CD4-positive, alpha-beta T cell (primary cell): ENCODE measurements around the gene UGT1A10. TPM values are rescaled to one million over a fixed set of nuclear protein-coding genes. Genes with fewer than 3 reads are reported as not detected.

Experiments
- ATAC-seq: fragments of 200-7000 bp; cut with Tn5 transposase; one replicate; pipeline ENCODE4 v1.10.0; 2022; ENCODE audit warnings: mild to moderate bottlenecking; ENCODE audit not compliant: poor library complexity
- CTCF ChIA-PET: fragments of 350-600 bp; sonication (Branson Sonifier 250); formaldehyde crosslinking; loops from one replicate; lab custom pipeline; 2021; ENCODE audit warnings: antibody characterized with exemption, inconsistent platforms; lab: Charles Lee
- POLR2A ChIA-PET: fragments of 350-600 bp; sonication (Branson Sonifier 250); formaldehyde crosslinking; loops from one replicate; lab custom pipeline; 2021; ENCODE audit warnings: antibody characterized with exemption, inconsistent platforms; lab: Charles Lee
- DNase-seq, 14 experiments: peaks; one replicate each; pipeline ENCODE4 v3.0.0-alpha.2; 2013 to 2020; ENCODE audit warnings: mixed read lengths in 2 of 14
- H3K27ac ChIP-seq, 2 donors: one replicate each; pipeline versions ENCODE4 v1.5.1 to v1.7.0; 2013; ENCODE audit warnings: low read length in 2 of 2, low read depth in 1 of 2, mild to moderate bottlenecking in 1 of 2
- H3K27me3 ChIP-seq, 2 experiments: 1 replicate in 1 of 2; 2 replicates in 1 of 2; pipeline versions ENCODE4 v1.6.1 to v1.7.0; 2013; ENCODE audit warnings: low read length in 2 of 2, control low read depth in 1 of 2, mild to moderate bottlenecking in 1 of 2, moderate library complexity in 1 of 2; ENCODE audit not compliant: insufficient read depth in 2 of 2, control insufficient read depth in 1 of 2
- H3K36me3 ChIP-seq: one replicate; pipeline ENCODE4 v1.6.1; 2013; ENCODE audit warnings: low read length, control low read depth; ENCODE audit not compliant: insufficient read depth
- H3K4me1 ChIP-seq: one replicate; pipeline ENCODE4 v1.6.1; 2013; ENCODE audit warnings: low read length, control low read depth; ENCODE audit not compliant: insufficient read depth
- H3K4me3 ChIP-seq: one replicate; pipeline ENCODE4 v1.5.1; 2013; ENCODE audit warnings: mild to moderate bottlenecking, low read length, moderate library complexity
- H3K9me3 ChIP-seq, 2 experiments: 1 replicate in 1 of 2; 2 replicates in 1 of 2; pipeline versions ENCODE4 v1.6.1 to v1.7.0; 2013; ENCODE audit warnings: low read length in 2 of 2, mild to moderate bottlenecking in 2 of 2, control low read depth in 1 of 2, moderate library complexity in 1 of 2; ENCODE audit not compliant: control insufficient read depth in 1 of 2, insufficient read depth in 1 of 2
- H3K27ac Mint-ChIP-seq: one replicate; pipeline ENCODE4 v1.8.0; 2020; ENCODE audit warnings: mixed read lengths
- H3K27me3 Mint-ChIP-seq: one replicate; pipeline ENCODE4 v1.8.0; 2021; ENCODE audit warnings: mixed read lengths
- H3K36me3 Mint-ChIP-seq: one replicate; pipeline ENCODE4 v1.8.0; 2021; ENCODE audit warnings: low read depth, mixed read lengths
- H3K4me1 Mint-ChIP-seq: one replicate; pipeline ENCODE4 v1.8.0; 2021; ENCODE audit warnings: low read depth, mixed read lengths
- H3K4me3 Mint-ChIP-seq: one replicate; pipeline ENCODE4 v1.8.0; 2020; ENCODE audit warnings: mild to moderate bottlenecking, mixed read lengths
- H3K9me3 Mint-ChIP-seq: one replicate; pipeline ENCODE4 v1.8.0; 2020; ENCODE audit warnings: mixed read lengths
- CTCF ChIP-seq: fragments of 200-600 bp; IDR thresholded peaks from one replicate; pipeline ENCODE4 v1.8.0; 2022; ENCODE audit warnings: antibody characterized with exemption, mild to moderate bottlenecking
- intact Hi-C, 2 experiments: fragments of 100-400 bp; cut with DNase I in 1 of 2; cut with micrococcal nuclease in 1 of 2; formaldehyde crosslinking; loops; one replicate each; pipeline versions ENCODE4 v1.15.1 to v1.9.0; 2023 to 2025; cut with DNase I, micrococcal nuclease
- total RNA-seq, 174 experiments: library from RNA in 2 of 174; stranded (reverse) in 2 of 174; gene quantifications; one replicate each; pipeline ENCODE4 v1.2.3 and lab custom pipeline; 2021 to 2026

Gene UGT1A10
- total RNA-seq, 2 experiments from 2014 or later, result not detected

DNA sequence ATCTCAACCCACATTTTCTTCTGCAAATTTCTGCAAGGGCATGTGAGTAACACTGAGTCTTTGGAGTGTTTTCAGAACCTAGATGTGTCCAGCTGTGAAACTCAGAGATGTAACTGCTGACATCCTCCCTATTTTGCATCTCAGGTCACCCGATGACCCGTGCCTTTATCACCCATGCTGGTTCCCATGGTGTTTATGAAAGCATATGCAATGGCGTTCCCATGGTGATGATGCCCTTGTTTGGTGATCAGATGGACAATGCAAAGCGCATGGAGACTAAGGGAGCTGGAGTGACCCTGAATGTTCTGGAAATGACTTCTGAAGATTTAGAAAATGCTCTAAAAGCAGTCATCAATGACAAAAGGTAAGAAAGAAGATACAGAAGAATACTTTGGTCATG, 131.8 kb downstream of the UGT1A10 start:
- ATAC-seq, result no peak
- peaks cover 51% of the 10 kb centered on the region for H3K27me3 Mint-ChIP-seq
- intact Hi-C loops, result no loop called here
- TF ChIP-seq CTCF, result no peak
- H3K4me3 Mint-ChIP-seq, result no peak overlapping the region
- H3K27ac ChIP-seq, result no peak overlapping the region
- no peaks in the 10 kb centered on the region for H3K9me3 Mint-ChIP-seq
- H3K4me1 ChIP-seq, result no peaks in the 10 kb centered on the region
- H3K4me1 Mint-ChIP-seq, result no peaks in the 10 kb centered on the region
- CTCF ChIA-PET, result no interaction called here
- H3K9me3 ChIP-seq, result peaks cover 0 to 5% of the 10 kb centered on the region in 2 experiments
- H3K4me3 ChIP-seq, result no peak overlapping the region
- H3K36me3 Mint-ChIP-seq, result no peaks in the 10 kb centered on the region
- no peak for DNase-seq
- H3K27ac Mint-ChIP-seq, result no peak overlapping the region
- H3K36me3 ChIP-seq, result no peaks in the 10 kb centered on the region
- POLR2A ChIA-PET, result no interaction called here
- peaks cover 3 to 6% of the 10 kb centered on the region in 2 experiments for H3K27me3 ChIP-seq

DNA sequence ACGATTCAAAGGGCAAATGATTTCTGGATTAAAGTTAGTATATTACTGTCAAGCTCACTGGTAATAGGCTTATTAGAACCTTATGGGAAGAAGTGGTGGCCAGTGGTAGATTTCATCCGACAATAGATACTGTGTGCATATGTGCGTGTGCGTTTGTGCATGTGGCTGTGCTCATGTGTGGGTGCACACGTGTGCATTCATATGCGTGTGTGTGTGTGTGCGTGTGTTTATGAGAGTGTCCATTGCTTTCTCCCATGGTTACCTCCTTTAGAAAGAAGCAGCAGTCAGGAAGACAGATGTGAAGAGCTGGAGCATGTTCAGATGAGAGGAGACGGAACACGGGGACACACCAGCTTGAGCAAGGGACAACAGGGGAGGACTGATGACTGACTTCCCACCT, 133.0 kb downstream of the UGT1A10 start:
- ATAC-seq (no peak), DNase-seq (no peak)
- peaks cover 0 to 5% of the 10 kb centered on the region in 2 experiments for H3K9me3 ChIP-seq
- ChIA-PET CTCF (interaction anchor here (0.5 kb wide), 1 partner anchor 191 kb away, joined by 3 read pairs; no protein-coding TSS in a partner anchor), POLR2A (no interaction called here)
- H3K4me3 Mint-ChIP-seq, result no peak overlapping the region
- H3K9me3 Mint-ChIP-seq, result no peaks in the 10 kb centered on the region
- H3K36me3 Mint-ChIP-seq, result no peaks in the 10 kb centered on the region
- H3K27me3 ChIP-seq, result peaks cover 3 to 6% of the 10 kb centered on the region in 2 experiments
- H3K4me3 ChIP-seq, result no peak overlapping the region
- no peak overlapping the region for H3K27ac Mint-ChIP-seq
- H3K27me3 Mint-ChIP-seq, result peaks cover 42% of the 10 kb centered on the region
- intact Hi-C loops, result no loop called here
- H3K36me3 ChIP-seq, result no peaks in the 10 kb centered on the region
- H3K4me1 ChIP-seq, result no peaks in the 10 kb centered on the region
- TF ChIP-seq CTCF, result no peak
- H3K27ac ChIP-seq, result no peak overlapping the region
- H3K4me1 Mint-ChIP-seq, result no peaks in the 10 kb centered on the region

GRCh38 chr2:233772153-233772552, 135.9 kb downstream of the UGT1A10 start:
- no peaks in the 10 kb centered on the region for H3K36me3 ChIP-seq
- ChIA-PET CTCF (no interaction called here), POLR2A (no interaction called here)
- intact Hi-C loops, result no loop called here
- Mint-ChIP-seq H3K4me3 (no peak overlapping the region), H3K27ac (no peak overlapping the region), H3K4me1 (no peaks in the 10 kb centered on the region), H3K27me3 (peaks cover 35% of the 10 kb centered on the region), H3K9me3 (peaks cover 7% of the 10 kb centered on the region), H3K36me3 (no peaks in the 10 kb centered on the region)
- DNase-seq (no peak), ATAC-seq (no peak)
- H3K4me1 ChIP-seq, result no peaks in the 10 kb centered on the region
- TF ChIP-seq CTCF, result no peak
- H3K27me3 ChIP-seq, result peaks cover 3 to 6% of the 10 kb centered on the region in 2 experiments
- no peak overlapping the region for H3K27ac ChIP-seq
- no peak overlapping the region for H3K4me3 ChIP-seq
- H3K9me3 ChIP-seq, result peaks cover 0 to 15% of the 10 kb centered on the region in 2 experiments
